ENCODE data around the gene ATP2C2. TPM values are rescaled to one million over a fixed set of nuclear protein-coding genes. Genes with fewer than 3 reads are reported as not detected.
A peak's percentile ranks its signal among the peaks of the same experiment; 100 is the strongest.
"Not testable (repeated sequence)": the region's sequence is repeated elsewhere in the genome, so short reads cannot be mapped to it uniquely, and the experiment has no call there.

Gene ATP2C2
- total and polyA plus RNA-seq, 7 donors = 2.5 to 60.7 (median 7.2) TPM; not detected in 2

DNA sequence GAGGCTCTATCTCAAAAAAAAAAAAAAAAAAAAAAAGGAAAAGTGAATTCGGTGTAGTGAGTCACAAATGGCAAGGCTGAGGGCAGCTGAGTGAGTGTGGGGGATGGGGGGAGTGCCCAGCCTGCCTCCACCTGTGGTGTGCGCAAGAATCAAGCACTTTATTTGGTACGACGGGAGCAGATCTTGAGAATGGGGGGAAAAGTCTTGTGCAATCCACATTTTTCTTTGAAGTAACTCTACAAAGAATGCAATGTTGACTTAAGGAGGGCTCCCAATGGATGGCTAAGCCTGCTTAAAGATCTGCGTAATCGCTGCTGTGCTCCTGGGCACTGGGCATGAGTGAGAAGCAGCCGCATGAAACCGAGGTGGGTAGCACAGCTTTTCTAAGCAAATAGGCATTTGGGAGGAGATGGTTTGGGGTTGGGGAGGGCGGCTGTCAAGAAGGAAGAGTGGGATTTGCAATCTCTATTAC, 28.2 kb downstream of the ATP2C2 start:
- no peak for DNase-seq
- no peaks in the 10 kb centered on the region for H3K9me3 ChIP-seq
- 59 to 86% methylated on average over 9 of the region's 9 CpGs for WGBS, 2 donors

DNA sequence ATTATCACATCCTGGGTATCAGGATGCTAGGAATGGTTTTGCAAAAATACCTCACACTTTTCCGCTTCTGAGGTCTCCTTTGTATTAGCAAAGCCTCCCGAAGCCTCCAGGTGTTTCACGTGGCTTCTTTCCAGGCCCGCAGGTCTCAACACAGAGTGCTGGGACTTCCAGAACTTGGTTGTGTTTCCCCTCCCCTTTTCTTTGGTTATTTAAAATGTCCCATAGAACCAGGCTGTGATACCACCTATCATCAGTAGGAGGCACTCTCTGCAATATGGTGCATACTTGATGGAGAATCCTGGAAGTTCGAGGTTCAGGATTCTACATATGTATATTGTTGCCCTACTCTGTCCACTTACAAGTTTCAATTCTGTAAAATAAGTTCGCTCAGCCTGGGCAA, 28.8 kb downstream of the ATP2C2 start:
- Histone ChIP-seq H3K27ac (no peak overlapping the region), H3K4me1 (no peaks in the 10 kb centered on the region), H3K36me3 (no peaks in the 10 kb centered on the region), H3K9me3 (no peaks in the 10 kb centered on the region), H3K4me3 (no peak overlapping the region), H3K27me3 (peaks cover 0 to 4% (median 0%) of the 10 kb centered on the region in 3 donors)
- WGBS, 2 donors = 94 to 96% methylated on average over 6 of the region's 6 CpGs
- no peak for TF ChIP-seq POLR2AphosphoS5 (IDR thresholded peaks at IDR 0.05)
- TF ChIP-seq EP300 (IDR thresholded peaks at IDR 0.05) = no peak
- no peak for TF ChIP-seq POLR2A (IDR thresholded peaks at IDR 0.05)
- TF ChIP-seq, protein P1, sequence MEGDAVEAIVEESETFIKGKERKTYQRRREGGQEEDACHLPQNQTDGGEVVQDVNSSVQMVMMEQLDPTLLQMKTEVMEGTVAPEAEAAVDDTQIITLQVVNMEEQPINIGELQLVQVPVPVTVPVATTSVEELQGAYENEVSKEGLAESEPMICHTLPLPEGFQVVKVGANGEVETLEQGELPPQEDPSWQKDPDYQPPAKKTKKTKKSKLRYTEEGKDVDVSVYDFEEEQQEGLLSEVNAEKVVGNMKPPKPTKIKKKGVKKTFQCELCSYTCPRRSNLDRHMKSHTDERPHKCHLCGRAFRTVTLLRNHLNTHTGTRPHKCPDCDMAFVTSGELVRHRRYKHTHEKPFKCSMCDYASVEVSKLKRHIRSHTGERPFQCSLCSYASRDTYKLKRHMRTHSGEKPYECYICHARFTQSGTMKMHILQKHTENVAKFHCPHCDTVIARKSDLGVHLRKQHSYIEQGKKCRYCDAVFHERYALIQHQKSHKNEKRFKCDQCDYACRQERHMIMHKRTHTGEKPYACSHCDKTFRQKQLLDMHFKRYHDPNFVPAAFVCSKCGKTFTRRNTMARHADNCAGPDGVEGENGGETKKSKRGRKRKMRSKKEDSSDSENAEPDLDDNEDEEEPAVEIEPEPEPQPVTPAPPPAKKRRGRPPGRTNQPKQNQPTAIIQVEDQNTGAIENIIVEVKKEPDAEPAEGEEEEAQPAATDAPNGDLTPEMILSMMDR (IDR thresholded peaks at IDR 0.05) = no peak
- no peak for DNase-seq
- intact Hi-C loops (cut with DNase I) = no loop called here

More for the DNA sequence above, 28.2 kb downstream of the ATP2C2 start:
- Histone ChIP-seq H3K27ac (no peak overlapping the region), H3K27me3 (peaks cover 0 to 4% (median 0%) of the 10 kb centered on the region in 3 donors), H3K4me1 (no peaks in the 10 kb centered on the region), H3K36me3 (no peaks in the 10 kb centered on the region), H3K4me3 (no peak overlapping the region)
- TF ChIP-seq POLR2A (IDR thresholded peaks at IDR 0.05) (no peak), EP300 (IDR thresholded peaks at IDR 0.05) (no peak)
- TF ChIP-seq, protein P1 (IDR thresholded peaks at IDR 0.05) = no peak
- intact Hi-C loops (cut with DNase I) = no loop called here

DNA sequence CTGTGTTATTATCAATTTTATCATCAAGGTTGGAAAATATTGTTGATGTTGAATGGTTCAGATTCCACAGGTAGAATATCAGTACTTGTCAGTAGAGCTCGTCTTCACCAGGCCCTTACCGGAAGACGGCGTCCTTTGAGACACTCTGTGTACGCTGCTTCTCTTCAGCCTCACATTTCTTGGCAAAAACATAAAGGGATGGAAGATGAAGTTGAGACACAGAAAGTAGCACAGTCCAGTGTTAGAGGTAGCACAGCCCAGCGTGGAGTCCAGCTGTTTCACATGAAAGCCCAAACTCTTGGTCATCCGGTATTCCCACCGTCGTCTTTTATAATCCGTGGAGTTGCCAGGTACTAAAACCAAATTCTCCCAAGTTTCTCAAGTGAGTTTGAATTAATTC, 30.4 kb downstream of the ATP2C2 start:
- 75 to 80% methylated on average over 10 of the region's 10 CpGs for WGBS, 2 donors
- no peaks in the 10 kb centered on the region for H3K36me3 ChIP-seq
- peaks cover 0 to 4% (median 0%) of the 10 kb centered on the region in 3 donors for H3K27me3 ChIP-seq
- no peaks in the 10 kb centered on the region for H3K4me1 ChIP-seq
- H3K9me3 ChIP-seq = no peaks in the 10 kb centered on the region
- TF ChIP-seq POLR2AphosphoS5 (IDR thresholded peaks at IDR 0.05) (peak in 1 of 4 donors; percentile 9), POLR2A (IDR thresholded peaks at IDR 0.05) (no peak)
- no peak for DNase-seq
- H3K4me3 ChIP-seq = no peak overlapping the region
- no peak overlapping the region for H3K27ac ChIP-seq
- intact Hi-C loops (cut with DNase I) = no loop called here

DNA sequence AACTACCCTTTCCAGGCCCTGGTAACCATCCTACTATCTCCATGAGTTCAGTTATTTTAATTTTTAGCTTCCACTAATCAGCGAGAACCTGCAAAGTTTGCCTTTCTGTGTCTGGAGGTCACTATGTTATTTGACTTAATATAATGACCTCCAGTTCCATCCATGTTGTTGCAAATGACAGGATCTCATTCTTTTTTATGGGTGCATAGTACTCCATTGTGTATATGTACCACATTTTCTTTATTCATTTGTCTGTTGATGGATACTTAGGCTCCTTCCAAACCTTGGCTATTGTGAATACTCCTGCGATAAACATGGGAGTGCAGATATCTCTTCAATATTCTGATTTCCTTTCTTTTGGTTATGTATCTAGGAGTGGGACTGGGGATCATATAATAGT, 31.6 kb downstream of the ATP2C2 start:
- H3K27ac ChIP-seq; H3K36me3 ChIP-seq; H3K9me3 ChIP-seq; DNase-seq; H3K4me1 ChIP-seq; H3K4me3 ChIP-seq; H3K27me3 ChIP-seq; intact Hi-C loops (cut with DNase I): not testable (repeated sequence)
- 75 to 99% methylated on average over 2 of the region's 2 CpGs for WGBS, 2 donors

DNA sequence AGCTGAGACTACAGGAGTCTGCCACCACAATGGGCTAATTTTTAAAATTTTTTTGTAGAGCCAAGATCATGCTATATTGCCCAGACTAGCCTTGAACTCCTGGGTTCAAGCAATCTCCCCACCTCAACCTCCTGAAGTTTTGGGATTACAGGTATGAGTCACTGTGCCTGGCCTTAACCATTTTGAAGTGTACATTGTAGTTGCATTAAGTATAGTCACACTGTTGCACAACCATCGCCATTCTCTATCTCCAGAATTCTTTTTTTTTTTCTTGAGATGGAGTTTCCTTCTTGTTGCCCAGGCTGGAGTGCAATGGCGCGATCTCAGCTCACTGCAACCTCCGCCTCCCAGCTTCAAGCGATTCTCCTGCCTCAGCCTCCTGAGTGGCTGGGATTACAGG, 35.1 kb downstream of the ATP2C2 start:
- H3K4me3 ChIP-seq; intact Hi-C loops (cut with DNase I); H3K4me1 ChIP-seq; H3K27ac ChIP-seq; DNase-seq; H3K36me3 ChIP-seq; H3K9me3 ChIP-seq: not testable (repeated sequence)
- peaks cover 0 to 15% (median 0%) of the 10 kb centered on the region in 3 donors for H3K27me3 ChIP-seq
- WGBS, 2 donors = 96 to 98% methylated on average over 5 of the region's 5 CpGs

DNA sequence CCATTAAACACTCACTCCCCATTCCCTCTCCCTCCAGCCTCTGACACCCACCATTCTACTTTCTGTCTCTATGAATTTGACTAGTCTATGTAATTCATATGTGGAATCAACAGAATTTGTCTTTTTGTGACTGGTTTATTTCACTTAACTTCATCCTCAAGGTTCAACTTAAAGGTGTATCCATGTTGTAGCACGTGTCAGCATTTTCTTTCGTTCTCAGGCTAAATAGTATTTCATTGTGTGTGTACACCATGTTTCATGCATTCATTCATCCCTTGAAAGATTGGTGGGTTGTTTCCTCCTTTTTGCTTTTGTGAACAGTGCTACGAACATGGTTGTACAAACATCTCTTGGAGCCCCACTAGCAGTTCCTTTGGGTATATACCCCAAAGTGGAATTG, 36.0 kb downstream of the ATP2C2 start:
- Histone ChIP-seq H3K27me3 (peaks cover 0 to 17% (median 0%) of the 10 kb centered on the region in 3 donors), H3K4me1 (no peaks in the 10 kb centered on the region), H3K9me3 (no peaks in the 10 kb centered on the region), H3K4me3 (no peak overlapping the region), H3K27ac (no peak overlapping the region), H3K36me3 (no peaks in the 10 kb centered on the region)
- TF ChIP-seq POLR2AphosphoS5 (IDR thresholded peaks at IDR 0.05) = no peak
- no peak for TF ChIP-seq POLR2A (IDR thresholded peaks at IDR 0.05)
- TF ChIP-seq, protein P1 (IDR thresholded peaks at IDR 0.05) = no peak
- TF ChIP-seq EP300 (IDR thresholded peaks at IDR 0.05) = no peak
- DNase-seq = no peak
- intact Hi-C loops (cut with DNase I) = no loop called here
- 87 to 93% methylated on average over 3 of the region's 3 CpGs for WGBS, 2 donors
